ENCODE data around the gene CXXC5.

- TF ChIP-seq, protein P1, sequence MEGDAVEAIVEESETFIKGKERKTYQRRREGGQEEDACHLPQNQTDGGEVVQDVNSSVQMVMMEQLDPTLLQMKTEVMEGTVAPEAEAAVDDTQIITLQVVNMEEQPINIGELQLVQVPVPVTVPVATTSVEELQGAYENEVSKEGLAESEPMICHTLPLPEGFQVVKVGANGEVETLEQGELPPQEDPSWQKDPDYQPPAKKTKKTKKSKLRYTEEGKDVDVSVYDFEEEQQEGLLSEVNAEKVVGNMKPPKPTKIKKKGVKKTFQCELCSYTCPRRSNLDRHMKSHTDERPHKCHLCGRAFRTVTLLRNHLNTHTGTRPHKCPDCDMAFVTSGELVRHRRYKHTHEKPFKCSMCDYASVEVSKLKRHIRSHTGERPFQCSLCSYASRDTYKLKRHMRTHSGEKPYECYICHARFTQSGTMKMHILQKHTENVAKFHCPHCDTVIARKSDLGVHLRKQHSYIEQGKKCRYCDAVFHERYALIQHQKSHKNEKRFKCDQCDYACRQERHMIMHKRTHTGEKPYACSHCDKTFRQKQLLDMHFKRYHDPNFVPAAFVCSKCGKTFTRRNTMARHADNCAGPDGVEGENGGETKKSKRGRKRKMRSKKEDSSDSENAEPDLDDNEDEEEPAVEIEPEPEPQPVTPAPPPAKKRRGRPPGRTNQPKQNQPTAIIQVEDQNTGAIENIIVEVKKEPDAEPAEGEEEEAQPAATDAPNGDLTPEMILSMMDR (IDR thresholded peaks at IDR 0.05): no peak
- no peak for TF ChIP-seq ZFX (IDR thresholded peaks at IDR 0.05; ENCODE audit: borderline replicate concordance)
Observed at GRCh38 chr5:139675213-139675612, 27.1 kb downstream of the CXXC5 start.
